WTC11 (cell line): Measurements from ENCODE around the gene ZNF367. TPM values are rescaled to one million over a fixed set of nuclear protein-coding genes. Genes with fewer than 3 reads are reported as not detected.
A peak's percentile ranks its signal among the peaks of the same experiment; 100 is the strongest.

Experiments used
- ATAC-seq: fragments of 200-7000 bp; cut with Tn5 transposase; 2 replicates; pipeline ENCODE4 v1.10.0; 2021; ENCODE audit warnings: mild to moderate bottlenecking, moderate library complexity
- CTCF ChIA-PET: fragments of 300-600 bp; sonication (Branson Sonifier 250); formaldehyde crosslinking; loops from one replicate; lab custom pipeline; 2021; ENCODE audit warnings: antibody characterized with exemption; lab: Charles Lee
- POLR2A ChIA-PET: fragments of 350-600 bp; sonication (Branson Sonifier 250); formaldehyde crosslinking; loops from one replicate; lab custom pipeline; 2021; ENCODE audit warnings: antibody characterized with exemption; lab: Charles Lee
- DNase-seq: peaks from one replicate; pipeline ENCODE4 v3.0.0; 2021; ENCODE audit warnings: low spot score
- H3K27ac Mint-ChIP-seq: 2 replicates; pipeline ENCODE4 v1.8.0; 2021; ENCODE audit warnings: mixed read lengths
- H3K27me3 Mint-ChIP-seq: 2 replicates; pipeline ENCODE4 v1.8.0; 2021; ENCODE audit warnings: low read depth, mild to moderate bottlenecking, moderate library complexity, mixed read lengths
- H3K36me3 Mint-ChIP-seq: 2 replicates; pipeline ENCODE4 v1.8.0; 2021; ENCODE audit warnings: mixed read lengths
- H3K4me1 Mint-ChIP-seq: 2 replicates; pipeline ENCODE4 v1.8.0; 2022; ENCODE audit warnings: mixed read lengths
- H3K4me3 Mint-ChIP-seq: 2 replicates; pipeline ENCODE4 v1.8.0; 2021; ENCODE audit warnings: mild to moderate bottlenecking, moderate library complexity, mixed read lengths
- H3K9me3 Mint-ChIP-seq: 2 replicates; pipeline ENCODE4 v1.8.0; 2021; ENCODE audit warnings: mixed read lengths
- ATF1 ChIP-seq: sonication (generic); formaldehyde crosslinking; IDR thresholded peaks from 2 replicates; pipeline ENCODE4 v1.8.1; 2023; ENCODE audit warnings: mild to moderate bottlenecking, moderate library complexity, missing genetic modification reagents
- CBFB ChIP-seq: sonication (generic); formaldehyde crosslinking; IDR thresholded peaks from 2 replicates; pipeline ENCODE4 v1.8.1; 2022; ENCODE audit warnings: mild to moderate bottlenecking, low read depth, missing genetic modification reagents
- CREB1 ChIP-seq: sonication (generic); formaldehyde crosslinking; IDR thresholded peaks from 2 replicates; pipeline ENCODE4 v1.8.0; 2023; ENCODE audit warnings: mild to moderate bottlenecking, missing genetic modification reagents
- GTF2I ChIP-seq: fragments of 250-450 bp; sonication (Bioruptor Pico); conservative IDR thresholded peaks from 2 replicates; pipeline ENCODE4 v1.4.0; 2021; ENCODE audit warnings: mild to moderate bottlenecking
- JUN ChIP-seq: sonication (generic); formaldehyde crosslinking; IDR thresholded peaks from 2 replicates; pipeline ENCODE4 v1.8.0; 2023; ENCODE audit warnings: mild to moderate bottlenecking, missing genetic modification reagents
- NR1H2 ChIP-seq: sonication (generic); formaldehyde crosslinking; IDR thresholded peaks from 2 replicates; pipeline ENCODE4 v1.9.0; 2021; ENCODE audit warnings: mild to moderate bottlenecking, moderate library complexity, missing genetic modification reagents
- OVOL2 ChIP-seq: fragments of 250-450 bp; sonication (Bioruptor Pico); IDR thresholded peaks from 2 replicates; pipeline ENCODE4 v1.9.0; 2021; ENCODE audit warnings: mild to moderate bottlenecking, borderline replicate concordance
- SOX15 ChIP-seq: fragments of 250-450 bp; sonication (Bioruptor Pico); IDR thresholded peaks from 2 replicates; pipeline ENCODE4 v1.9.0; 2021; ENCODE audit warnings: mild to moderate bottlenecking
- total RNA-seq: library from RNA; stranded (reverse); gene quantifications from 3 replicates; pipeline ENCODE4 v1.2.3, GENCODE V29; 2021
- TF ChIP-seq, protein P1 (sequence below): sonication (generic); formaldehyde crosslinking; IDR thresholded peaks from 2 replicates; pipeline ENCODE4 v1.8.1; 2022; ENCODE audit warnings: mild to moderate bottlenecking, missing genetic modification reagents, moderate library complexity, borderline replicate concordance
- TF ChIP-seq, protein P2 (sequence below): sonication (generic); formaldehyde crosslinking; IDR thresholded peaks from 2 replicates; pipeline ENCODE4 v1.8.1; 2023; ENCODE audit warnings: mild to moderate bottlenecking, missing genetic modification reagents, borderline replicate concordance
- TF ChIP-seq, protein P3 (sequence below): sonication (generic); formaldehyde crosslinking; IDR thresholded peaks from 2 replicates; pipeline ENCODE4 v1.8.1; 2023; ENCODE audit warnings: mild to moderate bottlenecking, missing genetic modification reagents
- TF ChIP-seq, protein P4 (sequence below): sonication (generic); formaldehyde crosslinking; IDR thresholded peaks from 2 replicates; pipeline ENCODE4 v1.8.1; 2023; ENCODE audit warnings: mild to moderate bottlenecking, missing genetic modification reagents
- TF ChIP-seq, protein P5 (sequence below): sonication (generic); formaldehyde crosslinking; IDR thresholded peaks from 2 replicates; pipeline ENCODE4 v1.8.0; 2023; ENCODE audit warnings: missing genetic modification reagents
- TF ChIP-seq, protein P6 (sequence below): sonication (generic); formaldehyde crosslinking; IDR thresholded peaks from 2 replicates; pipeline ENCODE4 v1.8.1; 2022; ENCODE audit warnings: low read depth, mild to moderate bottlenecking, moderate library complexity, missing genetic modification reagents, borderline replicate concordance

The ZNF367 gene
- total RNA-seq, 1 experiment from 2014 or later = 7.4 TPM

DNA sequence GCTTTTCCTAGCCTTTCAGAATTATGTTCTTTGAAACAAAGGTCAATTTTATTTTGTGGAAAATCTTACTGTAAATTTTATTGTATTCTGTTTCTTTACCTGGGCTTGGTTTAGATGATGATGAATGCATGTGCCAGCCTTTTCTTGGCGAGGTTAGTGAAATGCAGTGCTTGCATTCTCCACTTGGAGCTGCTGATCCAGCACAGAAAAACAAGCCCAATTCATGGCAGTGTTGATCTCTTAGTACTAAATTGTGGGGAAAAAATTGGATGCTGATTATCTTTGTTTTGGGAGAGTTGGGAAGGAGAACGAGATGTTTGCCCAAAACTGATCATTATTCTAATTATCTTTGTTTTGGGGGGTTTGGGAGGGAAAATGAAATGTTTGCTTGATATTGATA is 35.5 kb upstream of the ZNF367 start:
- DNase-seq = no peak
- POLR2A ChIA-PET = no interaction called here
- TF ChIP-seq CBFB (no peak), ATF1 (CRISPR knock-in tag) (no peak), OVOL2 (no peak), GTF2I (CRISPR knock-in tag) (no peak), NR1H2 (CRISPR knock-in tag) (no peak), JUN (CRISPR knock-in tag) (no peak), CREB1 (no peak), SOX15 (CRISPR knock-in tag) (no peak)
- TF ChIP-seq, protein P1, sequence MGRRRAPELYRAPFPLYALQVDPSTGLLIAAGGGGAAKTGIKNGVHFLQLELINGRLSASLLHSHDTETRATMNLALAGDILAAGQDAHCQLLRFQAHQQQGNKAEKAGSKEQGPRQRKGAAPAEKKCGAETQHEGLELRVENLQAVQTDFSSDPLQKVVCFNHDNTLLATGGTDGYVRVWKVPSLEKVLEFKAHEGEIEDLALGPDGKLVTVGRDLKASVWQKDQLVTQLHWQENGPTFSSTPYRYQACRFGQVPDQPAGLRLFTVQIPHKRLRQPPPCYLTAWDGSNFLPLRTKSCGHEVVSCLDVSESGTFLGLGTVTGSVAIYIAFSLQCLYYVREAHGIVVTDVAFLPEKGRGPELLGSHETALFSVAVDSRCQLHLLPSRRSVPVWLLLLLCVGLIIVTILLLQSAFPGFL (CRISPR knock-in tag) = no peak
- TF ChIP-seq, protein P2, sequence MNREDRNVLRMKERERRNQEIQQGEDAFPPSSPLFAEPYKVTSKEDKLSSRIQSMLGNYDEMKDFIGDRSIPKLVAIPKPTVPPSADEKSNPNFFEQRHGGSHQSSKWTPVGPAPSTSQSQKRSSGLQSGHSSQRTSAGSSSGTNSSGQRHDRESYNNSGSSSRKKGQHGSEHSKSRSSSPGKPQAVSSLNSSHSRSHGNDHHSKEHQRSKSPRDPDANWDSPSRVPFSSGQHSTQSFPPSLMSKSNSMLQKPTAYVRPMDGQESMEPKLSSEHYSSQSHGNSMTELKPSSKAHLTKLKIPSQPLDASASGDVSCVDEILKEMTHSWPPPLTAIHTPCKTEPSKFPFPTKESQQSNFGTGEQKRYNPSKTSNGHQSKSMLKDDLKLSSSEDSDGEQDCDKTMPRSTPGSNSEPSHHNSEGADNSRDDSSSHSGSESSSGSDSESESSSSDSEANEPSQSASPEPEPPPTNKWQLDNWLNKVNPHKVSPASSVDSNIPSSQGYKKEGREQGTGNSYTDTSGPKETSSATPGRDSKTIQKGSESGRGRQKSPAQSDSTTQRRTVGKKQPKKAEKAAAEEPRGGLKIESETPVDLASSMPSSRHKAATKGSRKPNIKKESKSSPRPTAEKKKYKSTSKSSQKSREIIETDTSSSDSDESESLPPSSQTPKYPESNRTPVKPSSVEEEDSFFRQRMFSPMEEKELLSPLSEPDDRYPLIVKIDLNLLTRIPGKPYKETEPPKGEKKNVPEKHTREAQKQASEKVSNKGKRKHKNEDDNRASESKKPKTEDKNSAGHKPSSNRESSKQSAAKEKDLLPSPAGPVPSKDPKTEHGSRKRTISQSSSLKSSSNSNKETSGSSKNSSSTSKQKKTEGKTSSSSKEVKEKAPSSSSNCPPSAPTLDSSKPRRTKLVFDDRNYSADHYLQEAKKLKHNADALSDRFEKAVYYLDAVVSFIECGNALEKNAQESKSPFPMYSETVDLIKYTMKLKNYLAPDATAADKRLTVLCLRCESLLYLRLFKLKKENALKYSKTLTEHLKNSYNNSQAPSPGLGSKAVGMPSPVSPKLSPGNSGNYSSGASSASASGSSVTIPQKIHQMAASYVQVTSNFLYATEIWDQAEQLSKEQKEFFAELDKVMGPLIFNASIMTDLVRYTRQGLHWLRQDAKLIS = no peak
- TF ChIP-seq, protein P3, sequence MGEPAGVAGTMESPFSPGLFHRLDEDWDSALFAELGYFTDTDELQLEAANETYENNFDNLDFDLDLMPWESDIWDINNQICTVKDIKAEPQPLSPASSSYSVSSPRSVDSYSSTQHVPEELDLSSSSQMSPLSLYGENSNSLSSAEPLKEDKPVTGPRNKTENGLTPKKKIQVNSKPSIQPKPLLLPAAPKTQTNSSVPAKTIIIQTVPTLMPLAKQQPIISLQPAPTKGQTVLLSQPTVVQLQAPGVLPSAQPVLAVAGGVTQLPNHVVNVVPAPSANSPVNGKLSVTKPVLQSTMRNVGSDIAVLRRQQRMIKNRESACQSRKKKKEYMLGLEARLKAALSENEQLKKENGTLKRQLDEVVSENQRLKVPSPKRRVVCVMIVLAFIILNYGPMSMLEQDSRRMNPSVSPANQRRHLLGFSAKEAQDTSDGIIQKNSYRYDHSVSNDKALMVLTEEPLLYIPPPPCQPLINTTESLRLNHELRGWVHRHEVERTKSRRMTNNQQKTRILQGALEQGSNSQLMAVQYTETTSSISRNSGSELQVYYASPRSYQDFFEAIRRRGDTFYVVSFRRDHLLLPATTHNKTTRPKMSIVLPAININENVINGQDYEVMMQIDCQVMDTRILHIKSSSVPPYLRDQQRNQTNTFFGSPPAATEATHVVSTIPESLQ (CRISPR knock-in tag) = no peak
- TF ChIP-seq, protein P4, sequence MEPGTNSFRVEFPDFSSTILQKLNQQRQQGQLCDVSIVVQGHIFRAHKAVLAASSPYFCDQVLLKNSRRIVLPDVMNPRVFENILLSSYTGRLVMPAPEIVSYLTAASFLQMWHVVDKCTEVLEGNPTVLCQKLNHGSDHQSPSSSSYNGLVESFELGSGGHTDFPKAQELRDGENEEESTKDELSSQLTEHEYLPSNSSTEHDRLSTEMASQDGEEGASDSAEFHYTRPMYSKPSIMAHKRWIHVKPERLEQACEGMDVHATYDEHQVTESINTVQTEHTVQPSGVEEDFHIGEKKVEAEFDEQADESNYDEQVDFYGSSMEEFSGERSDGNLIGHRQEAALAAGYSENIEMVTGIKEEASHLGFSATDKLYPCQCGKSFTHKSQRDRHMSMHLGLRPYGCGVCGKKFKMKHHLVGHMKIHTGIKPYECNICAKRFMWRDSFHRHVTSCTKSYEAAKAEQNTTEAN (CRISPR knock-in tag) = no peak
- TF ChIP-seq, protein P5, sequence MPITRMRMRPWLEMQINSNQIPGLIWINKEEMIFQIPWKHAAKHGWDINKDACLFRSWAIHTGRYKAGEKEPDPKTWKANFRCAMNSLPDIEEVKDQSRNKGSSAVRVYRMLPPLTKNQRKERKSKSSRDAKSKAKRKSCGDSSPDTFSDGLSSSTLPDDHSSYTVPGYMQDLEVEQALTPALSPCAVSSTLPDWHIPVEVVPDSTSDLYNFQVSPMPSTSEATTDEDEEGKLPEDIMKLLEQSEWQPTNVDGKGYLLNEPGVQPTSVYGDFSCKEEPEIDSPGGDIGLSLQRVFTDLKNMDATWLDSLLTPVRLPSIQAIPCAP (CRISPR knock-in tag) = no peak
- TF ChIP-seq, protein P6, sequence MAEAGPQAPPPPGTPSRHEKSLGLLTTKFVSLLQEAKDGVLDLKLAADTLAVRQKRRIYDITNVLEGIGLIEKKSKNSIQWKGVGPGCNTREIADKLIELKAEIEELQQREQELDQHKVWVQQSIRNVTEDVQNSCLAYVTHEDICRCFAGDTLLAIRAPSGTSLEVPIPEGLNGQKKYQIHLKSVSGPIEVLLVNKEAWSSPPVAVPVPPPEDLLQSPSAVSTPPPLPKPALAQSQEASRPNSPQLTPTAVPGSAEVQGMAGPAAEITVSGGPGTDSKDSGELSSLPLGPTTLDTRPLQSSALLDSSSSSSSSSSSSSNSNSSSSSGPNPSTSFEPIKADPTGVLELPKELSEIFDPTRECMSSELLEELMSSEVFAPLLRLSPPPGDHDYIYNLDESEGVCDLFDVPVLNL (CRISPR knock-in tag) = no peak
- Mint-ChIP-seq H3K27me3 (peaks cover 26% of the 10 kb centered on the region), H3K4me1 (peaks cover 15% of the 10 kb centered on the region), H3K4me3 (no peak overlapping the region), H3K36me3 (no peaks in the 10 kb centered on the region), H3K9me3 (no peaks in the 10 kb centered on the region), H3K27ac (peak overlapping the region; percentile 59; the same call in 1 of the 2 replicates)
- ATAC-seq = no peak
- CTCF ChIA-PET = interaction anchor here (0.6 to 2.1 kb wide), 6 partner anchors 11 to 276 kb away, joined by 3 to 7 read pairs (median 3); partner anchors contain the start of gene CDC14B
